GM21381 (cell line): ENCODE results near the gene ASAP3.

Source experiments
- ATAC-seq: cut with Tn5 transposase; IDR thresholded peaks from one replicate; pipeline ENCODE4 v1.9.1; 2021; ENCODE audit warnings: mild to moderate bottlenecking, moderate library complexity; ENCODE audit not compliant: unreplicated experiment

ASAP3 gene

GRCh38 chr1:23483321-23484252 lies at the start of gene ASAP3:
Gene ASAP3, minus strand, starts transcription at chr1:23484179. Its CDS starts 46 bp downstream, at chr1:23484133.
- ATAC-seq, result peak; percentile 7

- ATAC-seq, result no peak
Measured at GRCh38 chr1:23533246-23534023, 49.5 kb upstream of the ASAP3 start.

GRCh38 chr1:23531562-23532094 lies 47.6 kb upstream of the ASAP3 start:
- ATAC-seq, result no peak

- peak; percentile 45 for ATAC-seq
Measured at GRCh38 chr1:23530747-23531561, 47.0 kb upstream of the ASAP3 start, which contains the start of gene E2F2. Gene E2F2, minus strand, starts transcription at chr1:23531233. Its CDS starts 440 bp downstream, at chr1:23530793.

- no peak for ATAC-seq
Measured at GRCh38 chr1:23530087-23530746, 46.2 kb upstream of the ASAP3 start.

GRCh38 chr1:23529146-23530086 lies 45.4 kb upstream of the ASAP3 start:
- ATAC-seq, result no peak

- ATAC-seq, result peak; percentile 40
Measured at GRCh38 chr1:23528250-23528978, 44.4 kb upstream of the ASAP3 start.

- ATAC-seq, result no peak
Measured at GRCh38 chr1:23527900-23528249, 43.9 kb upstream of the ASAP3 start.

- ATAC-seq, result no peak
Measured at GRCh38 chr1:23527366-23527765, 43.4 kb upstream of the ASAP3 start.

- no peak for ATAC-seq
Measured at GRCh38 chr1:23526329-23527041, 42.5 kb upstream of the ASAP3 start.

GRCh38 chr1:23525558-23526250 lies 41.7 kb upstream of the ASAP3 start:
- ATAC-seq, result no peak

- no peak for ATAC-seq
Measured at GRCh38 chr1:23524716-23525401, 40.9 kb upstream of the ASAP3 start.

- ATAC-seq, result no peak
Measured at GRCh38 chr1:23524163-23524562, 40.2 kb upstream of the ASAP3 start.

GRCh38 chr1:23522244-23522982 lies 38.4 kb upstream of the ASAP3 start:
- no peak for ATAC-seq

GRCh38 chr1:23521588-23521987 lies 37.6 kb upstream of the ASAP3 start:
- ATAC-seq, result no peak

- ATAC-seq, result no peak
Measured at GRCh38 chr1:23517581-23517980, 33.6 kb upstream of the ASAP3 start.
